HG03064 (cell line): ENCODE measurements around the gene PSMB7.

Experiments
- ATAC-seq: cut with Tn5 transposase; IDR thresholded peaks from one replicate; pipeline ENCODE4 v1.9.1; 2021; ENCODE audit warnings: low read depth; ENCODE audit not compliant: unreplicated experiment

PSMB7 gene

GRCh38 chr9:124359855-124360678, 55.2 kb downstream of the PSMB7 start:
- no peak for ATAC-seq

- no peak for ATAC-seq
Measured at GRCh38 chr9:124359426-124359825, 55.8 kb downstream of the PSMB7 start.

GRCh38 chr9:124358631-124359030, 56.6 kb downstream of the PSMB7 start:
- no peak for ATAC-seq

GRCh38 chr9:124357721-124358361, 57.4 kb downstream of the PSMB7 start:
- no peak for ATAC-seq

GRCh38 chr9:124356745-124357390, 58.4 kb downstream of the PSMB7 start:
- no peak for ATAC-seq

GRCh38 chr9:124355941-124356744, 59.1 kb downstream of the PSMB7 start:
- ATAC-seq: no peak

GRCh38 chr9:124355039-124355940, 60.0 kb downstream of the PSMB7 start:
- no peak for ATAC-seq

- no peak for ATAC-seq
Measured at GRCh38 chr9:124354346-124355038, 60.8 kb downstream of the PSMB7 start.

GRCh38 chr9:124353811-124354274, 61.4 kb downstream of the PSMB7 start:
- no peak for ATAC-seq

GRCh38 chr9:124353166-124353768, 62.0 kb downstream of the PSMB7 start:
- no peak for ATAC-seq

- no peak for ATAC-seq
Measured at GRCh38 chr9:124352616-124353015, 62.6 kb downstream of the PSMB7 start.

GRCh38 chr9:124351672-124352468, 63.4 kb downstream of the PSMB7 start:
- ATAC-seq: no peak

- no peak for ATAC-seq
Measured at GRCh38 chr9:124350494-124351263, 64.6 kb downstream of the PSMB7 start.

GRCh38 chr9:124349675-124350493, 65.4 kb downstream of the PSMB7 start:
- no peak for ATAC-seq

- ATAC-seq: no peak
Measured at GRCh38 chr9:124349267-124349666, 66.0 kb downstream of the PSMB7 start.

GRCh38 chr9:124348831-124349230, 66.4 kb downstream of the PSMB7 start:
- no peak for ATAC-seq
